Endothelial cell of hepatic sinusoid (primary cell): ENCODE data around the gene ZNF319.
"Not testable (repeated sequence)": the region's sequence is repeated elsewhere in the genome, so short reads cannot be mapped to it uniquely, and the experiment has no call there.

Experiments used
- in situ Hi-C: cut with HindIII; loops from 2 replicates; pipeline ENCODE4 v1.10.0; 2017; ENCODE audit warnings: low sequenced_read_pairs

ZNF319 gene

DNA sequence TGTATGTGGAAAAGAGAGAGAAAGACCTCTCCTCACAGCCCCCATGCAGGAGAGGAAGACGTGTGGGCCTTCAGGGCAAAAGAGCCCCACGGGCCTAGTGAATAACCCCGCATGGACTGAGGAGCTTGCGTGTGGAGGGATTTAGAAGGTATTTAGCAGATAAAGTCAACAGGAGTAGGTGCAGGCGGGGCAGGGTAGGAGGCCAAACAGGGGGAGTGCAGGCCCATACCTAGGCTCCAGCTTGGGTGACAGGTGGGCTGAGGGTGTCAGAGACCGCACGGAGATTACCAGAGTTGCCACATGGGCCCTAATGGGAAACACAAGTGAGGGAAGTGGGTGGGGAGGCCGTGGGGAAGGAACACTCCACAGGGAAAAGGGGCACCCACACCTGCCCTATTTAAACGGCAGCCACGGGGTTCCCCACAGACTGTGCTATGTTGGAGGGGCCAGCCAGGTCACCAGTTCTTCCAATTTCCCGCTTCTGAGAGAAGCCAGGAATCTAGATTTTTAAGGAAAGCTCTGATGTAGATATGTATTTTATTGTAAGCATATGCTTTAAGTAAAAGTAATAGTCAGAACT, 21.4 kb downstream of the ZNF319 start:
- in situ Hi-C loops = no loop called here

- in situ Hi-C loops = not testable (repeated sequence)
Measured at GRCh38 chr16:57978070-57978465, 22.4 kb downstream of the ZNF319 start.

GRCh38 chr16:57977418-57978069, 22.9 kb downstream of the ZNF319 start:
- in situ Hi-C loops = no loop called here

DNA sequence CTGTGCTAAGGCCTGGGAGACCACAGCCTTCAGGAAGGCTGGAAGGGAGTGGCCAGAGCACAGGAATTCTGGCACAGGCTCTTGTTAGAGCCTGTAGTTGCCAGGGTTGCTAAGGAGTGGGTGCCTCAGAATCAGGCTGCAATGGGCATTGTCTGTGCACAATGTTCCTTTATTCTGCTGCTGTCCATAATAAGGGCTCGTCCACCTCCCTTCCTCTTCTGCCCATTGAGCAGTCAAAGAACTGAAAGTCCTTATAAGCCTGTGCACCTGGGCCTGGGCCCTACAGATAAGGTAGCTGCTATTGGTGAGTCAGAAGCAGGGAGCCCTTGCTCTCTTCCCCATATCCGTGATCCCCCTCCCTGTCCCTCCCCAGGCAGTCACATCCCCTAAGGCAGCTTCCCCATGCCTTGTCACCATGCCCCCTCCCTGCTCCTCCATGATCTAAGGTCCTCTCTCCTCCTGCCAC, 24.1 kb downstream of the ZNF319 start:
- in situ Hi-C loops = no loop called here

GRCh38 chr16:57972306-57972705, 28.2 kb downstream of the ZNF319 start:
- in situ Hi-C loops = no loop called here

DNA sequence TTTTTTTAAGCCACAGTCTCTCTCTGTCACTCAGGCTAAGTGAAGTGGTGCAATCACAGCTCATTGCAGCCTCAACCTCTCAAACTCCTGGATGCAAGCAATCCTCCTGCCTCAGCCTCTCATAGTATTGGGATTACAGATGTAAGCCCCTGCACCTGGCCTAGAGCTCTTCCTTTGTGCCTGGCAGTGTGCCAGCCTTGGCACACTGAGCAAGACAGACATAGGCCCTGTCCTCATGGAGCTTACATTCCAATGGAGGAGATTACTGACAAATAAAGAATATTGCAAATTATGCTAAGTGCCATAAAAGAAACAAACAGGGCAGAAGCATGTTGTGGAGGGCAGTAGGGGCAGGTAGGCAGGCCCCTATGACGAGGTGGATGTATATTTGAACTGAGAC, 28.6 kb downstream of the ZNF319 start:
- in situ Hi-C loops = no loop called here

GRCh38 chr16:57970970-57971369, 29.5 kb downstream of the ZNF319 start, which contains the start of gene CNGB1:
TSS of gene CNGB1 (minus strand) at chr16:57971128. CDS start at chr16:57967286, 3,842 bp downstream.
- in situ Hi-C loops = no loop called here

- in situ Hi-C loops = no loop called here
Measured at GRCh38 chr16:57970319-57970718, 30.2 kb downstream of the ZNF319 start.

DNA sequence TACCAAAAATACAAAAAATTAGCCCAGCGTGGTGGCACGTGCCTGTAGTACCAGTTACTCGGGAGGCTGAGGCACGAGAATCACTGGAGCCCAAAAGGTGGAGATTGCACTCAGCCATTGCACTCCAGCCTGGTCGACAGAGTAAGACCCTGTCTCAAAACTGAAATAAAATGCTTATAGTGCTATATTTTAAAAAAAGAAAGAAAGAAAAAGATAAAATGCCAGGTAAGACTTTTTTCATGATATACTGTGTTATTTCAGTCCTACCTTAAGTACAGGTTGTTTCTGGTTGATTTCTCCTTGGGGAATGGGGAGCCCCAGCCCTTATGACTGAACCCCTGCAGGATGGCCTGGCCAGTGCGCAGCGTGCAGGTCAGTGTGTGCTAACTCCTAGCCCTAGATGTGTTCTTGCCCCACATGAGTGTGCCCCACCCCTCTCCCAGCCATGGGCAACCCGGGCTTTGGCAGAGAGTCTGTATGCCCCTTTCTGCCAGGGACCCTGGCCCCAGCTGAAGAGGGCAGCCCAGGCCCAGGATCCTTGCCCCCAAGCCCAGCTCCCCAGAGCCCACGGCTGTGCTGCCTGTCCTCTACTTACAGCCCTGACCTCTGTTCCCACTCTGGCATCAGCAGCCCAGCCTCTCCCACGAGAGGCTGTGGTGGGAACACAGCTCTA, 30.9 kb downstream of the ZNF319 start:
- in situ Hi-C loops = no loop called here

DNA sequence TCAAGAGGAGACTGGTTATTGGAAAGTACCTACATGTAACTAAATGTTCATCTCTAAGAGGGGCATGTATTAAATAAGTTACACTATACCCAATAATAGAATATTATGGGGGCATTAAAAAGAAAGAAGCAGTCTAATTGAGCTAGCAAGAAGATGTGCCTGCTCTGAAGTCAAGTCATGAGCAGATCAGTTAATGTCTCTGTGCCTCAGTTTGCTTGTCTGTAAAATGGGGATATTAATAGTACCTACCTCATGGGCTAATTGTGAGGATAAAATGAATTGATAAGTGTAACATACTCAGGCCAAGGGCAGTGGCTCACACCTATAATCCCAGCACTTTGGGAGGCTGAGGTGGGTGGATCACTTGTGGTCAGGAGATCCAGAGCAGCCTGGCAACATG, 32.6 kb downstream of the ZNF319 start:
- in situ Hi-C loops = no loop called here

DNA sequence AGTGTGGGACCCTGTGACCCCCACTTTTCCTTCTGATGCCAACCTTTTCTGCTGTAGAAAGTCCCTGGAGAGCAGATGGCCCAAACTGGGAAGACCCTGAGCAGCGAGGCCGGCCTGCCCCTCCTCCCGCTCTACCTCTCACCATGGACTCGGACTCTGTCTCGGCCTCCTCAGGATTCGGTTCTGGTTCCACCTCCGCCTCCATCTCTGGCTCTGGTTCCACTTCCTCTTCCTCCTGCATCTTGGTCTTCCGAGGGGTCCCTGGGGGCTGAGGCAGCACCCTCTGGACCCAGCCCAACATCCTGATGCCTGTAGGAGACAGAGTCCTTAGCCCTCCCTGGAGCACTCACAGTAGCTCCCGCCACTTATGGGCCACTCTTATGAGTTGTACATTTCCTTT, 33.5 kb downstream of the ZNF319 start:
- in situ Hi-C loops = no loop called here

DNA sequence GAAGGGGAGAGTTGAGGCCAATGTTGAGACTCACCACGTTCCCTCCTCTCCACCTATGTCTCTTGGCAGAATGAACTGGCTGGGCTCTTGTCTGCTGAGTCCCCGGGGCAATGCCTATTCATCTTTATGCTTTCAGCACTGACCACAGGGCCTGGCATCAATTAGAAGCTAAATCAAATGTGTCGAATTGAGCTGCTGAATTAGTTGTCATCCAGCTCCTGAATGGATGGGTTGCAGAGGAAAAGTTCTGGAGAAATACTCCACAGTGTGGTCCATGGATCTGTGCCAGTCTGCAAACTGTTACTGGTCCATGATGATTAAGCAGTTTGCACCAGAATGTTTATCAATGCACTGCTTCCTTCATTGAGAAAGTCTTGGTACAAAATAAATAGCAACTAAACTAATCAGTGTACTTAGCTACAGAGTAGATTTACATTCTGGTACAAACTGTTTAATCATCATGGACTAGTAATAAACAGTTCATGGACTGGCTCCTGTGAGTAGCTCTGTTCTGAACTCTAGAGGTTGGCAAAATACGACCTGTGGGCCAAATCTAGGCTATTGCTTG, 34.2 kb downstream of the ZNF319 start:
- in situ Hi-C loops = no loop called here

DNA sequence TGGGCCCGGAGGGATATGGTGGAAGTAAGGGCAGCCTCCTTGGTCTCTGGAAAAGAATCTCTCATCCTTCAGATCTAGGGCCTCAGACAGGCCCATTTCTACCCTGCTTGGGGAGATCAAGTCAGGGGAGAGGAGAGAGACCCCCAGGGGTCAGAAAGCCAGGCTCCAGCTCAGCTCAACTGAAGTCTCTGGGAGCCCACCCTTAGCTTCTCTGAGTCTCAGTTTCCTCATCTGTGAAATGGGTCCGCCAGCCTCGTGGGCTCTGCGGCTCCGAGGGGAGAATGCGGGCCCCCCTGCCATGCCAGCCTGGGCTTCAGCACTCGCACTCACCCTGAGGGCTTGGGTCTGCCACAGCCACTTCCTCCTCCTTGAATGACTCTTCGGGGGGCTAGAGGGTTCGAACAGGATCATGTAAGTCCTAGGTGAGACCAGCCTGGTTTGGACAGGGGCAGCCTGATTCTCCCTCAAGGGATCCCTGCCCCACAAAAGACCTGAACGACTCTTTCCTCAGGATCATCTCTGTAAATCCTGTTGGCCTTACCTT, 36.2 kb downstream of the ZNF319 start:
- in situ Hi-C loops = no loop called here

DNA sequence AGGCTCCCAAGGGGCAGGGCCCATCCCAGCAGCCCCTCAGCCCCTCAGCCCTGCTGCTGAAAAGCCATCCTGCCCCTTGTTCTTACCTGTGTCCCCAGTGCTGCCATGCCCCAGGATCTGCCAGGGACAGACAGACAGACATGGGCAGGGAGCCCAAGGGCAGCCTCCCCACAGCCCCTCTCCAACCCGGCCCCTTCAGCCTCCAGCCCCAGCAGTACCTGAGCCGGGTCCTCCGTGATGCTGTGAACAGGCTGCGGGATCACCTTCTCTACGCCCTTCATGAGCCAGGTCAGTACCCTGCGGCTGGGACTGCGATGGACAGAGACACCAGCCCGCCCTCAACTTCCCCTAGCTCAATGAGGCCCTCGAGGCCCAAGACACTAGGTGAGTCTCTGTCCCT, 37.7 kb downstream of the ZNF319 start:
- in situ Hi-C loops = no loop called here

DNA sequence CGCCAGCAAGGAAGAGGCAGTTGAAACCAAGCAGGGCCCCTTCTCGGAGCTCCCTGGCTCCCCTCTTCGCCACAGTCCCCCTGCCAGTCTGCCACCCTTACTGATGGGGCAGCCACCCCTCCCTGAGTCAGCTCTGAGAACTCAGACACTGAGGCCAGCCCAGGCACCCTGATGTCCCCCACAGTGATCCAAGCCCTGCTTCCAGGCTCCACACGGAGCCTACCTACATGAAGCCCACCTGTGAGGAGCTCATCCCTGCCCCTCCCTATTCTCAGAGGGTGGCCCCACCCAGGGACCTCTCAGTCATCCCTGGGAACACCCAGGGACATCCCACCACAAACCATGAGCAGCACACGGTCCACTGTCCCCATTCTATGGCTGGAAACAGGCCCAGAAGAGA, 38.4 kb downstream of the ZNF319 start:
- in situ Hi-C loops = no loop called here

DNA sequence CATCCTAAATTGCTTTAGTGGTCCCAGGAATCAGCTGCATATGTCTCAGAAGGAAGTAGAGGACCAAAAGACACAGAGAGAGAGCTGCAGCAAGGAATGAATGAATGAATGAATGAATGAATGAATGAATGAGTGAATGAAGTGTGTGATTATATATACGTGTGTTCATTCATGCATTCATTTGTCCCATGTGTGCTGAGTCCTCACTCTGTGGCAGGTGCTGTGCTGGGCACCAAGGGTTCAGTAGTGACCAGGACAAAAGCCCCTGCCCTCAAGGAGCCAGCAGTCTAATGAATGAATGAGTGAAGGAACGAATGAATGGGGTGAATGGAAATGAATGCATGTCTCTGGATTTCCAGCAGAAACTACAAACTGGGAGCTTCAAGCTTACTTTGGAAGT, 38.9 kb downstream of the ZNF319 start:
- in situ Hi-C loops = no loop called here

- in situ Hi-C loops = no loop called here
Measured at GRCh38 chr16:57960826-57961472, 39.5 kb downstream of the ZNF319 start.

DNA sequence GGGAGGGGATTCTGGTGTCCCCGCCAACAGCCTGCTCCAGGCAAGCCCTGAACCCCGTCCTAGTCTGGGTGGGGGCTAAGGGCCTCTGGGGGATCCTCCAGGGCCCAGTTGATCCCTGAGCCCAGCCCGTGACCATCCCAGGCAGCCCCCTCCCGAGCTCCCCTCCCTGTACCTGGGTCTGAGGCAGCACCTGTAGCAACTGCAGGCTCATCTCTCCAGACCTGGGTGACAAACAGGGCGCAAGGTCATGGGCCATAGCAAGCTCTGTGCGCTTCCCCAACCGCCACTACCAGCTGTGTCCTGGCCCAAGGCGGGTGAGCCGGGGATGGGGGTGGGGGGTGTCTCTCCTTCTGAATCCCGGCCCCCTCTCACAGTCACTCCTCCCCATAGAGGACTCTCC, 40.2 kb downstream of the ZNF319 start:
- in situ Hi-C loops = no loop called here

GRCh38 chr16:57959804-57960203, 40.7 kb downstream of the ZNF319 start:
- in situ Hi-C loops = no loop called here

GRCh38 chr16:57959121-57959520, 41.4 kb downstream of the ZNF319 start:
- in situ Hi-C loops = no loop called here

- in situ Hi-C loops = no loop called here
Measured at GRCh38 chr16:57958544-57958943, 41.9 kb downstream of the ZNF319 start.
